Tibial nerve (tissue), 4 donors: Measurements from ENCODE around the gene MAN2A1. TPM values are rescaled to one million over a fixed set of nuclear protein-coding genes. Genes with fewer than 3 reads are reported as not detected.

Source experiments
- DNase-seq, 2 donors: peaks; one replicate each; pipeline ENCODE4 v3.0.0-alpha.2; 2019; ENCODE audit warnings: low spot score in 2 of 2
- H3K27ac ChIP-seq, 4 donors: fragments of 200-600 bp; sonication (generic) in 3 of 4; one replicate each; pipeline ENCODE4 v1.5.1; 2017 to 2019; ENCODE audit warnings: mild to moderate bottlenecking in 1 of 4
- H3K27me3 ChIP-seq, 2 donors: fragments of 200-600 bp; sonication (generic) in 1 of 2; one replicate each; pipeline versions ENCODE4 v1.5.1 to v1.6.0; 2017 to 2019
- H3K36me3 ChIP-seq, 3 donors: fragments of 200-600 bp; sonication (generic); one replicate each; pipeline ENCODE4 v1.5.1; 2018 to 2019
- H3K4me1 ChIP-seq, 4 donors: fragments of 200-600 bp; sonication (generic) in 3 of 4; one replicate each; pipeline ENCODE4 v1.5.1; 2017 to 2019
- H3K4me3 ChIP-seq, 4 donors: fragments of 200-600 bp; sonication (generic) in 3 of 4; one replicate each; pipeline ENCODE4 v1.5.1; 2017 to 2019; ENCODE audit warnings: mild to moderate bottlenecking in 1 of 4, moderate library complexity in 1 of 4
- H3K9me3 ChIP-seq, 4 donors: fragments of 200-600 bp; sonication (generic) in 3 of 4; one replicate each; pipeline ENCODE4 v1.5.1; 2017 to 2019
- CTCF ChIP-seq, 5 experiments: fragments of 200-600 bp in 3 of 5; fragments of 450-650 bp in 2 of 5; sonication (generic) in 3 of 5; IDR thresholded peaks; one replicate each; pipeline ENCODE4 v1.5.1; 2016 to 2019; ENCODE audit warnings: antibody characterized with exemption in 5 of 5, mild to moderate bottlenecking in 3 of 5, moderate library complexity in 2 of 5
- EP300 ChIP-seq, 2 donors: sonication (generic); formaldehyde crosslinking; IDR thresholded peaks; one replicate each; pipeline ENCODE4 v1.6.1; 2017; ENCODE audit warnings: antibody characterized with exemption in 2 of 2, mild to moderate bottlenecking in 1 of 2
- POLR2A ChIP-seq, 2 donors: fragments of 450-650 bp; IDR thresholded peaks; one replicate each; pipeline ENCODE4 v1.6.1; 2017; ENCODE audit warnings: antibody characterized with exemption in 2 of 2, mild to moderate bottlenecking in 2 of 2, moderate library complexity in 2 of 2
- WGBS, 2 donors: methylation state at CpG; one replicate each; pipeline ENCODE4 v1.1.5; 2018; 5-methylcytosine and 5-hydroxymethylcytosine counted together
- total RNA-seq, 4 donors: library from RNA; depleted of rRNA; stranded (reverse); fragments of >200 nt; gene quantifications; one replicate each; pipeline ENCODE4 v1.1.0, GENCODE V29; 2016

MAN2A1 gene
- total RNA-seq, 4 donors from 2014 or later: 50.0 to 66.0 (median 56.7) TPM

- no peak for DNase-seq
- Histone ChIP-seq H3K27ac (no peak overlapping the region), H3K9me3 (no peaks in the 10 kb centered on the region), H3K4me3 (no peak overlapping the region), H3K36me3 (no peaks in the 10 kb centered on the region), H3K4me1 (no peaks in the 10 kb centered on the region), H3K27me3 (no peaks in the 10 kb centered on the region)
- TF ChIP-seq POLR2A (IDR thresholded peaks at IDR 0.05): no peak
- TF ChIP-seq CTCF (IDR thresholded peaks at IDR 0.05): no peak
- WGBS, 2 donors: 31 to 50% methylated on average over 4 of the region's 4 CpGs
Measured at GRCh38 chr5:109649318-109649717, 40.4 kb upstream of the MAN2A1 start.

GRCh38 chr5:109650493-109650892 is 39.2 kb upstream of the MAN2A1 start:
- no peak overlapping the region for H3K4me3 ChIP-seq
- no peaks in the 10 kb centered on the region for H3K9me3 ChIP-seq
- H3K27ac ChIP-seq: no peak overlapping the region
- TF ChIP-seq POLR2A (IDR thresholded peaks at IDR 0.05) (no peak), EP300 (IDR thresholded peaks at IDR 0.05) (no peak), CTCF (IDR thresholded peaks at IDR 0.05) (no peak)
- WGBS, 2 donors: 57 to 60% methylated on average over 4 of the region's 4 CpGs
- DNase-seq: no peak
- no peaks in the 10 kb centered on the region for H3K36me3 ChIP-seq
- H3K27me3 ChIP-seq: no peaks in the 10 kb centered on the region
- H3K4me1 ChIP-seq: no peaks in the 10 kb centered on the region

GRCh38 chr5:109652096-109652495 is 37.6 kb upstream of the MAN2A1 start:
- 19 to 45% methylated on average over 1 of the region's 1 CpG for WGBS, 2 donors
- no peak overlapping the region for H3K27ac ChIP-seq
- DNase-seq: no peak
- TF ChIP-seq EP300 (IDR thresholded peaks at IDR 0.05) (no peak), POLR2A (IDR thresholded peaks at IDR 0.05) (no peak), CTCF (IDR thresholded peaks at IDR 0.05) (no peak)
- no peaks in the 10 kb centered on the region for H3K27me3 ChIP-seq
- no peaks in the 10 kb centered on the region for H3K4me1 ChIP-seq
- H3K4me3 ChIP-seq: no peak overlapping the region
- no peaks in the 10 kb centered on the region for H3K9me3 ChIP-seq
- no peaks in the 10 kb centered on the region for H3K36me3 ChIP-seq

GRCh38 chr5:109653042-109653441 is 36.7 kb upstream of the MAN2A1 start:
- TF ChIP-seq POLR2A (IDR thresholded peaks at IDR 0.05) (no peak), EP300 (IDR thresholded peaks at IDR 0.05) (no peak), CTCF (IDR thresholded peaks at IDR 0.05) (no peak)
- Histone ChIP-seq H3K27me3 (no peaks in the 10 kb centered on the region), H3K4me3 (no peak overlapping the region), H3K36me3 (no peaks in the 10 kb centered on the region), H3K4me1 (no peaks in the 10 kb centered on the region), H3K9me3 (no peaks in the 10 kb centered on the region), H3K27ac (no peak overlapping the region)
- DNase-seq: no peak
- 34 to 82% methylated on average over 2 of the region's 2 CpGs for WGBS, 2 donors

GRCh38 chr5:109653561-109654239 is 36.0 kb upstream of the MAN2A1 start:
- H3K27me3 ChIP-seq: no peaks in the 10 kb centered on the region
- 82 to 89% methylated on average over 3 of the region's 3 CpGs for WGBS, 2 donors
- no peaks in the 10 kb centered on the region for H3K4me1 ChIP-seq
- H3K9me3 ChIP-seq: no peaks in the 10 kb centered on the region
- no peak for DNase-seq
- no peak overlapping the region for H3K4me3 ChIP-seq
- no peaks in the 10 kb centered on the region for H3K36me3 ChIP-seq
- H3K27ac ChIP-seq: no peak overlapping the region
- TF ChIP-seq POLR2A (IDR thresholded peaks at IDR 0.05) (no peak), EP300 (IDR thresholded peaks at IDR 0.05) (no peak), CTCF (IDR thresholded peaks at IDR 0.05) (no peak)
